NCI-H345 (cell line): ENCODE results near the gene INTS14.
A peak's percentile ranks its signal among the peaks of the same experiment; 100 is the strongest.

Experiments
- DNase-seq: peaks from one replicate; lab custom pipeline; 2025; lab: John Stamatoyannopoulos, UW

The INTS14 gene

GRCh38 chr15:65530318-65531111, 80.4 kb downstream of the INTS14 start, which contains the start of gene HACD3:
Gene HACD3, plus strand, starts transcription at chr15:65530463. Its CDS starts 169 bp downstream, at chr15:65530632.
- peak; percentile 83 for DNase-seq

- no peak for DNase-seq
Measured at GRCh38 chr15:65529762-65530317, 81.1 kb downstream of the INTS14 start.
